Inflammatory macrophage treated with lipopolysaccharide for 4 hours (primary cell): Measurements from ENCODE around the gene CATSPER2.
"Not testable (repeated sequence)": the region's sequence is repeated elsewhere in the genome, so short reads cannot be mapped to it uniquely, and the experiment has no call there.

Experiments
- DNase-seq: peaks from one replicate; pipeline ENCODE4 v3.0.0-alpha.2; 2020

The CATSPER2 gene

DNA sequence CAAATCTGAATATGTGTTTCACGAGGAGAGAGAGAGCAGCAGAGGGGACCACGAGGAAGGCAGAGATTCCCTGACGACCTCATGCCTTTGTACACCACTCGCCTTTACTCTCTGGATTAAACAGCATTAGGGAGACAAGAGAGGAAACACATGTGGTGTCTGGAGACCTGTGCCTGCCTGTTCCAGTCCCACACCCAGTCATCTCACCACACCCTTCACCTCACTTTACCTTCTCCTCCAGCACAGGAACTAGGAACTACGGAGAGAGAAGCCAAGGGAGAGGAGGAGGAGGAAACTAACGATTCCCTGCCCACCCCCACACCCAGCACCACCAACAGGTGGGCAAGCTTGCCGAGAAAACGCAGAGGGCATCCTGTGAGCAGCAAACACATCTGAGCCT is 55.8 kb downstream of the CATSPER2 start:
- not testable (repeated sequence) for DNase-seq

DNA sequence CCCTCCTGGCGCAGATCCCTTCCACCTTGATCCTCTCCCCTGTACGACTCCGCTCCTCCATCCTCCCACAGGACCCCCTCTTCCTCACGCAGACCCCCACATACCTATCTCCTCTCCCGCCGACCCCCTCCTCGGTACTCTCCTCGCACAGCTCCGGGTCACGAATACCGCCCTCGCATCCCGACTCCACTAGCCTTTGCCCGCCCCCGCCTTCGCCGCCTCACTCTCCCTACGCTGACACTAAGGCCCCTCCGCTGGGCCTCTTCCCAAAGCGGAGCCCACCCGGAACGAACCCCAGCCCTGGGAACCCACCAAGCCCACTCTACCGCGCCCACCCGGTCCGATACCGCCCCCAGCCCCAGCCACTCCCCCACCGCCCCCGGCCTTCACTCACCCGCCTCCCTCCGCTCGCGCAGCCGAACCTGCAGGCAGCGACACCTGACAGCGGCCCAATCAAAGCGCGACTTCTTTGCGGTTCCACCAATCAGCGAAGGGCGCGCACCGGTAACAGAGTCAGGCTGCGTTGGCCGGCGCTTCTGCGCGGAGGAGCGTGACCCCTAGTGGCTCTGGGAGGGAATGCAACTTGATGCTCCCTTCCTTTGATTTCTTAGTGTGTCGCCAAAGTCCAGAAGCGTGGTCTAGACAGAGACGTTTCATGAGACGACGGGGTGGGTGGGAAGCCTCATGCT is 58.7 kb downstream of the CATSPER2 start, which contains the start of gene PPIP5K1:
TSS of gene PPIP5K1 (minus strand) at position 431 of the 689 bp plus-strand sequence. CDS start 5,704 bp downstream, outside the sequence.
- DNase-seq = not testable (repeated sequence)
